H4 (cell line): ENCODE results near the gene DCLRE1C. TPM values are rescaled to one million over a fixed set of nuclear protein-coding genes. Genes with fewer than 3 reads are reported as not detected.
"Not testable (repeated sequence)": the region's sequence is repeated elsewhere in the genome, so short reads cannot be mapped to it uniquely, and the experiment has no call there.

Experiments
- DNase-seq: peaks from one replicate; pipeline ENCODE4 v3.0.0-alpha.2; 2015; ENCODE audit warnings: low spot score
- total RNA-seq: library from RNA; depleted of rRNA; stranded (reverse); fragments of >200 nt; shearing (Covaris generic); gene quantifications from 2 replicates; pipeline ENCODE4 v1.2.3, GENCODE V29; 2014; rRNA removed

Gene DCLRE1C
- total RNA-seq, 1 experiment from 2014 or later = 6.6 TPM

GRCh38 chr10:14884082-14884481, 69.8 kb downstream of the DCLRE1C start:
- no peak for DNase-seq

GRCh38 chr10:14880229-14880628, 73.7 kb downstream of the DCLRE1C start:
- DNase-seq = no peak

DNA sequence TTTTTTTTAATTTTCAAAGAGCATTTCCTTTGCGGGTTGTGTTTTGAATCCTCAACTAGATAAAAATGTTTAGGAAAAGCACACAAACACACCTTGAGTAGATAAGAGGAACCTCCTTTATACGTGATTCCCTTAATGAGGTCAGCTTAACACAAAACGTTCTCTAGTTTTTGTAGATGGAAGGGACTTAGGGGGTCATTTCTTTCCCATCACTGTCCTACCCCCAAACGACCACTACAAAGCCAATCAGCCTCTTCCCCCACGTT, 74.0 kb downstream of the DCLRE1C start:
- no peak for DNase-seq

- DNase-seq = no peak
These were observed 74.6 kb downstream of the DCLRE1C start for GRCh38 chr10:14879124-14879927.

- peak; percentile 71 for DNase-seq
These were observed 75.4 kb downstream of the DCLRE1C start, which contains the start of gene SUV39H2 for GRCh38 chr10:14878266-14879123. Gene SUV39H2 (plus strand): TSS chr10:14878866. CDS start chr10:14878889, 23 bp downstream.

DNA sequence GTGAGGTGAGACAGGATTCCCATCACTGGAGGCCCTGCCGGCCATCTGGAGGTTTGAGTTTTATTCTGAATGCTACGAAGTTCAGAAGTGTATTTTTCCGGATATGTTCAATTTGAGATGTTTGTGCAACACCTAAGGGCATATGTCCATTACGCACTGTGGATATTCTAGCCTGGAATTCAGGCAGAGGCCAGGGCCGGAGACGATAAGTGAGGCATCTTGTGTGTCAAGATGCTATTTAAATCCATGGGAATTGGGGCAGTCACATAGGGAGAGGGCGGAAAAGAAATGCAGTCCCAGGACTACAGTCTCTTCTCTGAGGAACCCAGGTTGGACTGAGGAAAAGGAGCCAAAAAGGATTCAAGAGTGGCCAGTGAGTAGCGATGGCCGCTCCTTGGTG, 77.1 kb downstream of the DCLRE1C start:
- DNase-seq = no peak

DNA sequence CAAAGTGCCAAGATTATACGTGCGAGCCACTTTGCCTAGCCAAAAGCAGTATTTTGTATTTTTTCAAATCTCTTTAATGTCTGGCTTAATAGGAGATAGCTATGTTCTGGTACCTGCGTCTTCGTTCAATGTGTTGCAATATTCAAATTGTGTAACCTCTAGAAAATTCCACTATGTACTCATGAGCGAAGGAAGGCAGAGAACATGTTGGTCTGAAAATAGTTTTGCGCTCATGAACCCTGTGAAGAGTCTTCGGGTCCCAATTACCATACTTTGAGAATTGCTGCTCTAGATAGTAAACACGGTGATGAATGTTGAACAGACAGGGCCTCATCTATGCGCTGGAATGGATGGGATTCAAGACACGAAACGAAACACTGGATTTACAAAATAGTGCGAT, 78.0 kb downstream of the DCLRE1C start:
- DNase-seq = no peak

GRCh38 chr10:14873090-14873760, 80.7 kb downstream of the DCLRE1C start:
- DNase-seq = no peak

- DNase-seq = not testable (repeated sequence)
These were observed 89.0 kb downstream of the DCLRE1C start for GRCh38 chr10:14864871-14865270.

GRCh38 chr10:14864466-14864865, 89.4 kb downstream of the DCLRE1C start:
- not testable (repeated sequence) for DNase-seq

GRCh38 chr10:14860791-14861190, 93.1 kb downstream of the DCLRE1C start:
- no peak for DNase-seq

GRCh38 chr10:14859775-14860174, 94.1 kb downstream of the DCLRE1C start:
- DNase-seq = no peak

- no peak for DNase-seq
These were observed 94.9 kb downstream of the DCLRE1C start for GRCh38 chr10:14859043-14859442.

DNA sequence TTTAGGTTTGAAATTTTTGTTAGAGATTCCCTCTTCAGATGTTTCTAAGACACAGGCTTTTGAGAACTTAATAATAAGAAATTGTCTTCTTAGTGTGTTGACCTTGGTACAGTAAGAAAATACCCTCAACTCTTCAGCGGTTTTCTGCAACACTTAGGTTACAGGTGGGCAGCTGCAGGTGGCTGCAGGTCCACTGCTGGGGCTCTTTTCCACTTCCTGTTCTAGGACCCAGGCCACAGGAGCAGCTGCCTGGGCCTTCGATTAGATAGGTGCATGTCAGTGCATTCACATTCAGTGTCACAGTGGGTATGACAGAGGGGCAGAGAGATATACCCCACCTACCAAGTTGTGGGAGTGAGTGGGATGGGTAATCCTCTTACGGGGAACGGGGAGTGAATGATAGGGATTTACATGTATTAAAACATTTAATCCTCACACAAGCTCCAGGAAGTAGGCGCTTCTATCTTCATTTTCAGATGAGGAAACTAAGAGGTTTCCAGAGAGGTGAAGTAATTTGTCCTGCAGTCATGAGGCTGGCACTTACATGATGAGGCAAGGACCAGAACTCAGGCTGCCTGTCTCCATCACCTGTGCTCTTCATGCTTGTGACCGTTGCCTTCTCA, 95.4 kb downstream of the DCLRE1C start:
- no peak for DNase-seq

GRCh38 chr10:14855453-14855852, 98.4 kb downstream of the DCLRE1C start:
- no peak for DNase-seq

GRCh38 chr10:14852236-14852635, 101.7 kb downstream of the DCLRE1C start:
- DNase-seq = no peak

Other genes starting within 250 kb of the DCLRE1C start
- 10.0 and 16.2 TPM in 2 replicates for gene FAM107B, start 179.2 kb downstream of the DCLRE1C start, total RNA-seq
- 0.10 TPM in 1 of 2 replicates, not detected in the other for gene CDNF, start 116.1 kb downstream of the DCLRE1C start, total RNA-seq
- 16.3 and 19.5 TPM in 2 replicates for gene HSPA14, start 115.8 kb downstream of the DCLRE1C start, total RNA-seq
- gene MSANTD7, start 115.8 kb downstream of the DCLRE1C start, total RNA-seq = 17.5 and 18.4 TPM in 2 replicates
- gene SUV39H2, start 75.2 kb downstream of the DCLRE1C start, total RNA-seq = 15.5 and 27.6 TPM in 2 replicates
- 1.2 and 1.9 TPM in 2 replicates for gene MEIG1, start 5.3 kb upstream of the DCLRE1C start, total RNA-seq
- gene OLAH, start 89.8 kb upstream of the DCLRE1C start, total RNA-seq = 0.74 TPM in 1 of 2 replicates, not detected in the other
- gene ACBD7, start 134.7 kb upstream of the DCLRE1C start, total RNA-seq = 1.6 and 1.7 TPM in 2 replicates
- gene RPP38, start 143.3 kb upstream of the DCLRE1C start, total RNA-seq = 10.0 and 13.1 TPM in 2 replicates
- 17.1 and 25.7 TPM in 2 replicates for gene NMT2, start 214.6 kb upstream of the DCLRE1C start, total RNA-seq